MM.1S (cell line): Measurements from ENCODE around the gene LEMD2.

Experiments
- DNase-seq: peaks from one replicate; pipeline ENCODE4 v3.0.0-alpha.2; 2015
- H2AFZ ChIP-seq: fragments of 300-600 bp; sonication (generic); 2 replicates; pipeline ENCODE4 v1.6.0; 2016; ENCODE audit warnings: antibody characterized with exemption, low read length
- H3F3A ChIP-seq: fragments of 300-600 bp; sonication (generic); 2 replicates; pipeline ENCODE4 v1.6.1; 2016; ENCODE audit warnings: mild to moderate bottlenecking, antibody characterized with exemption, low read length, moderate library complexity, mixed read lengths; ENCODE audit not compliant: insufficient read depth
- H3K27ac ChIP-seq: fragments of 300-600 bp; sonication (generic); 2 replicates; pipeline ENCODE4 v1.5.1; 2016; ENCODE audit warnings: mild to moderate bottlenecking, low read length
- H3K27me3 ChIP-seq: fragments of 300-600 bp; sonication (generic); replicated peaks from 2 replicates; pipeline ENCODE4 v1.6.0; 2016; ENCODE audit warnings: low read length; ENCODE audit not compliant: insufficient read depth
- H3K36me3 ChIP-seq: fragments of 300-600 bp; sonication (generic); replicated peaks from 2 replicates; pipeline ENCODE4 v1.6.1; 2016; ENCODE audit warnings: mild to moderate bottlenecking, low read length, mixed read lengths; ENCODE audit not compliant: insufficient read depth
- H3K4me1 ChIP-seq: fragments of 300-600 bp; sonication (generic); 2 replicates; pipeline ENCODE4 v1.6.1; 2016; ENCODE audit warnings: low read length, mixed read lengths
- H3K4me2 ChIP-seq: fragments of 300-600 bp; sonication (generic); 2 replicates; pipeline ENCODE4 v1.6.0; 2016; ENCODE audit warnings: low read depth, low read length
- H3K4me3 ChIP-seq: fragments of 300-600 bp; sonication (generic); 2 replicates; pipeline ENCODE4 v1.5.1; 2016; ENCODE audit warnings: low read length, mixed read lengths
- H3K79me2 ChIP-seq: fragments of 300-600 bp; sonication (generic); 2 replicates; pipeline ENCODE4 v1.6.1; 2016; ENCODE audit warnings: mixed run types, low read length, mixed read lengths
- H3K9ac ChIP-seq: fragments of 300-600 bp; sonication (generic); 2 replicates; pipeline ENCODE4 v1.6.1; 2016; ENCODE audit warnings: low read length, mixed read lengths
- H3K9me2 ChIP-seq: fragments of 300-600 bp; sonication (generic); replicated peaks from 2 replicates; pipeline ENCODE4 v1.6.1; 2016; ENCODE audit warnings: mild to moderate bottlenecking, low read length, mixed read lengths; ENCODE audit not compliant: insufficient read depth
- H3K9me3 ChIP-seq: fragments of 300-600 bp; sonication (generic); replicated peaks from 2 replicates; pipeline ENCODE4 v1.6.1; 2016; ENCODE audit warnings: mild to moderate bottlenecking, low read length, mixed read lengths; ENCODE audit not compliant: insufficient read depth
- H4K20me1 ChIP-seq: fragments of 300-600 bp; sonication (generic); 2 replicates; pipeline ENCODE4 v1.6.1; 2016; ENCODE audit warnings: mild to moderate bottlenecking, low read length, moderate library complexity, mixed read lengths; ENCODE audit not compliant: insufficient read depth
- CTCF ChIP-seq: fragments of 300-600 bp; sonication (generic); IDR thresholded peaks from 2 replicates; pipeline ENCODE4 v1.5.1; 2016; ENCODE audit warnings: antibody characterized with exemption, low read length, mixed read lengths
- EZH2 ChIP-seq: fragments of 300-600 bp; sonication (generic); optimal IDR thresholded peaks from 2 replicates; pipeline ENCODE3; 2017; ENCODE audit warnings: low read depth, mild to moderate bottlenecking, antibody characterized with exemption, low read length, mixed read lengths
- EZH2phosphoT487 ChIP-seq: fragments of 300-600 bp; sonication (generic); IDR thresholded peaks from 2 replicates; pipeline ENCODE4 v1.6.1; 2018; ENCODE audit warnings: antibody characterized with exemption, low read length

The LEMD2 gene

GRCh38 chr6:33817489-33817888 is 28.6 kb upstream of the LEMD2 start:
- Histone ChIP-seq H3K9me2 (no peaks in the 10 kb centered on the region), H3F3A (no peaks in the 10 kb centered on the region), H3K27me3 (peaks cover 83% of the 10 kb centered on the region), H3K4me2 (no peak overlapping the region), H4K20me1 (no peaks in the 10 kb centered on the region), H3K9me3 (no peaks in the 10 kb centered on the region), H2AFZ (no peak overlapping the region), H3K9ac (no peak overlapping the region), H3K36me3 (no peaks in the 10 kb centered on the region), H3K79me2 (no peaks in the 10 kb centered on the region), H3K27ac (no peak overlapping the region), H3K4me3 (no peak overlapping the region), H3K4me1 (no peaks in the 10 kb centered on the region)
- TF ChIP-seq EZH2 (no peak), EZH2phosphoT487 (no peak), CTCF (no peak)
- no peak for DNase-seq

- Histone ChIP-seq H3K9ac (no peak overlapping the region), H3K36me3 (no peaks in the 10 kb centered on the region), H2AFZ (no peak overlapping the region), H3K27ac (no peak overlapping the region), H3K27me3 (peaks cover 83% of the 10 kb centered on the region), H3K4me1 (no peaks in the 10 kb centered on the region), H3K9me3 (no peaks in the 10 kb centered on the region), H3K9me2 (no peaks in the 10 kb centered on the region), H4K20me1 (no peaks in the 10 kb centered on the region), H3F3A (no peaks in the 10 kb centered on the region), H3K4me3 (no peak overlapping the region), H3K4me2 (no peak overlapping the region), H3K79me2 (no peaks in the 10 kb centered on the region)
- TF ChIP-seq CTCF (no peak), EZH2phosphoT487 (no peak), EZH2 (no peak)
- no peak for DNase-seq
These were observed 28.0 kb upstream of the LEMD2 start for GRCh38 chr6:33816911-33817310.

- Histone ChIP-seq H3K36me3 (no peaks in the 10 kb centered on the region), H3K27me3 (peaks cover 90% of the 10 kb centered on the region), H3K27ac (no peak overlapping the region), H3F3A (no peaks in the 10 kb centered on the region), H4K20me1 (no peaks in the 10 kb centered on the region), H3K9me3 (no peaks in the 10 kb centered on the region), H3K4me1 (no peaks in the 10 kb centered on the region), H3K4me3 (no peak overlapping the region), H3K4me2 (no peak overlapping the region), H3K9ac (no peak overlapping the region), H3K9me2 (no peaks in the 10 kb centered on the region), H2AFZ (no peak overlapping the region), H3K79me2 (no peaks in the 10 kb centered on the region)
- TF ChIP-seq EZH2 (no peak), CTCF (no peak), EZH2phosphoT487 (no peak)
- DNase-seq = no peak
These were observed 26.9 kb upstream of the LEMD2 start for GRCh38 chr6:33815854-33816253.
